NCI-H146 (cell line): ENCODE data around the gene GPRC5C.

Experiments
- DNase-seq: peaks from one replicate; lab custom pipeline; 2025; lab: John Stamatoyannopoulos, UW

Gene GPRC5C

DNA sequence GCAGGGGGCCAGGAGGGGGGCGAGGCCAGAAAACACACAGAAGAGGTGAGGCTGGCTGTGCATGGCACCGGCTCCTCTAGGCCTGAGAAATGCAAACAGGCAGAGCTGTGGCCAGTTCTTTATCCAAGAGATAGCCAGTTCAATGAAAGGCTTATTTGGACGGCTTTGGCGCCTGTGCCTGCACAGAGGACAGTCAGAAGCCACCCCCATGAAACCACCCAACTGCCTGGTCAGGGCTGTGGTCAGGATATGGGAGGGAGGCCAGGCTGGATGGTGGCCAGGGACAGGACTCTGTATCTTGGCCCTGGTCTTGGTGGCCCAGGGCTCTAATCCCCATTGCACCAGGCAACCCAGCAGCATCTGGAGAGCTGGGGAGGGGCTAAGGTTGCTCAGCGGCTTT lies 24.5 kb upstream of the GPRC5C start:
- DNase-seq: no peak

DNA sequence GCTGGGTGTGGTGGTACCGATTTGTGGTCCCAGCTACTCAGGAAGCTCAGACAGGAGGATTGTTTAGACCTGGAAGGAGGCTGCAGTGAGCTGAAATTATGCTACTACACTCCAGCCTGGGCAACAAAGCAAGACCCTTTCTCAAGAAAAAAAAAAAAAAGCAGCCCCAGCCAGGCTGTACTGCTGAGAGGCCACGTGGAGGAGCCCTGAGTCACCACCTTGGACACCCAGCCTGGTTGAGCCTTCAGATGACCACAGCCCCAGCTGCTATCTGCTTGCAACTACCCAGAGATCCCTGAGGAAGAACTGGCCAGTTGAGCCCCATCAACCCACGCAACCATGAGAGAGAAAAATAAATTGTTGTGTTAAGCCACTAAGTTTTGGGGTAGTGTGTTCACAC lies 23.6 kb upstream of the GPRC5C start:
- no peak for DNase-seq

DNA sequence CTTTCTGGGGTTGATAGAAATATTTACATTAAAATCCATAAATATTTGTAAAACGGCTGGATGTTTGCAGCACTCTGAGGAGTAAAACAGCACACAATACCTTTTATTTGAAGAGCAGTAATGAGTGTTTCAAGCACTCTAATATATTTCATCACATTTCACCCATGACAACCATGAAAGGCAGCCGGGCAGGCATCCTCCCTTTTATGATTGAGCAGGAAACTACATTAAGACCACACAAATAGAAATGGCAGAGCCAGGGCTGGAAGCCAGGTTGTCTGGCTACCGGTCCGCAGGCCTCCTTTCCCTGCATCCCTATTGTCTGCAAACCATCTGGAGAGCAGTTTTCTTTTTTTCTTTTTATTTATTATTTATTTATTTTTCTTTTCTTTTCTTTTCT lies 23.1 kb upstream of the GPRC5C start:
- DNase-seq: no peak

DNA sequence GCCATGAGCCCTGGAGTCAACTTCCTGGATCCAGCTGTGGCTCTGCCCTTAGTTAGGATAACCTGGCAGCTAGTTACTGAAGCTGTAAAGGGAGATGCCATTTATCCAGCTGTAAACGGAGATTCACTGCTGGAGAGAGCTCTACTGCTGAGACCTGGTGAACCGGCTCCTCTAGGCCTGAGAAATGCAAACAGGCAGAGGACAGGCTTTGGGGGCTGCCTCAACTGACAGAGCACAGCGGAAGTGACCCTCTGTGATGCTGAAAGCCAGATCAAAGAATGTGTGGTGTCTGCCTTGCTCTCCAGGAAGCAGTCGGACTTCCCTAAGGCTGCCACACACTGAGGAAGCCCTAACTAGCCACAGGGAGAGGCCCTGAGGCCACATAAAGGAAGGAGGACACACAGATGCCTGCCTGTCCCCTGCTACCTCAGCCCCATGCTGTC lies 21.9 kb upstream of the GPRC5C start:
- no peak for DNase-seq

DNA sequence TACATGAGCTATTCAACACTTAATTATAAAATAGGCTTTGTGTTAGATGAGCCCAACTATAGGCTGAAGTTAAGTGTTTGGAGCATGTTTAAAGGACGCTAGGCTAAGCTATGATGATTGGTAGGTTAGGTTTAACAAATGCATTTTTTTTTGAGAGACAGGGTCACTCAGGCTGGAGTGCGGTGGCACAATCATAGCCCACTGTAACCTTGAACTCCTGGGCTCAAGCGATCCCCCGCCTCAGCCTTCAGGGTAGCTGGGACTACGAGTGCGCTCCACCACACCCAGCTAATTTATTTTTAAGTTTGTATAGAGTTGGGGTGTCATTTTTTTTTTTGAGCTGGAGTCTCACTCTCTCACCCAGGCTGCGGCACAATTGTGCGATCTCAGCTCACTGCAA lies 19.3 kb upstream of the GPRC5C start:
- DNase-seq: no peak

DNA sequence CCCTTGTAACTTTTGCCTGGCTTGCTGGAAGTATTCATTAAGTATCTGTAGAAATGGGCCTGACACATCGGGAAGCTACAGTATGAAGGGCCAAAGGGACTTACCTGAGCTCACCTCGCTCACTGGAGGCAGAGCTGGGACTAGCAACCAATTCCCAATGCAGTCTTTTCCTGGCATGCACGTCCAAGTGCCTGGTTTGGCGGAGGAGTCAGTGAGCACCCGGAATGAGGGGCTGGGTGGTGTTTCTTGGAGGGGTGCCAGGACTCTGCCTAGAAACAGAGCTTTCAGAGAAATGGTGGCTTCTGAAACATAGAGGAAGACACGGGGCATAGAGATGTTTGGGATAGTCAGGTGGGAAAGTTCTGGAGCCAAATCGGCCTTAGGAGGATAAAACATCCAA lies 18.4 kb upstream of the GPRC5C start:
- DNase-seq: no peak

DNA sequence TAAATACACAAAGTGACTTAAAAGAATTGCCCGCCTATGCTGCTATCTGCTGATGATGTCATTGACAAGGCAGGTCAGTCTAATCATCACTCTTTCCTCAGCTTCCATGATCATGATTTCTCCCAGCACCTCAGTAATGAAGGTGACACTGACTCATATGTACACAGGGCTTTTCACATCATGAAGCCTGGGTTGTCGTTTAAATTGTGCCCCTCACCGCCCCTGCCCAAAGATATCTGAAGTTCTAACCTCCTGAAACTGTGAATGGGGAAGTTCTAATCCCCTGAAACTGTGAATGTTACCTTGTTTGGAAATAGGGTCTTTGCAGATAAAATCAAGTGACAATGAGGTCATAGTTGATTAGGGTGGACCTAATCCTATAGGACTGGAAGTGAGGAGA lies 17.4 kb upstream of the GPRC5C start:
- no peak for DNase-seq

DNA sequence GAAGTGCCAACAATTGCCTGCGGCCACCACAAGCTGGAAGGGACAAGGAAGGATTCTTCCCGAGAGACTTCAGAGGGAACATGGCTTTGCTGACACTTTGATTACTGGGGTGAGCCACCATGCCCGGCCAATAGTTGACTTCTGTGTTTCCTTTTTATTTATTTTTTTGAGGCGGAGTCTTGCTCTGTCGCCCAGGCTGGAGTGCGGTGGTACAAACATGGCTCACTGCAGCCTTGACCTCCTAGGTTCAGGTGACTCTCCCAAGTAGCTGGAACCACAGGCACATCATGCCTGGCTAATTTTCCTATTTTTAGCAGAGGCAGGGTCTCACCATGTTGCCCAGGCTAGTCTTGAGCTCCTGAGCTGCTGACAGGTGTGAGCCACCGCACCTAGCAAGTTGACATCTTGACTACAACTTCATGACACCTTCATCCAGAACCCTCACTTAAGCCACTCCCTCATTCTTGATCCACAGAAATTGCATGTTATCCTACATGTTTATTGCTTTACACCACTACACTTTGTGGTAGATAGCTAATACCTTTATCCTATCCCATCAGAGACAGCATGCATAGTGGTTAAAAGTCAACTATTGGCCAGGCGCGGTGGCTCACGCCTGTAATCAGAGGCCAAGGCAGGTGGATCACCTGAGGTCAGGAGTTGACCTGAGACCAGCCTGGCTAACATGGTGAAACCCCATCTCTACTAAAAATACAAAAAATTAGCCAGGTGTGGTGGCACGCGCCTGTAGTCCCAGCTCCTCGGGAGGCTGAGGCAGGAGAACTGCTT lies 16.1 kb upstream of the GPRC5C start:
- no peak for DNase-seq

DNA sequence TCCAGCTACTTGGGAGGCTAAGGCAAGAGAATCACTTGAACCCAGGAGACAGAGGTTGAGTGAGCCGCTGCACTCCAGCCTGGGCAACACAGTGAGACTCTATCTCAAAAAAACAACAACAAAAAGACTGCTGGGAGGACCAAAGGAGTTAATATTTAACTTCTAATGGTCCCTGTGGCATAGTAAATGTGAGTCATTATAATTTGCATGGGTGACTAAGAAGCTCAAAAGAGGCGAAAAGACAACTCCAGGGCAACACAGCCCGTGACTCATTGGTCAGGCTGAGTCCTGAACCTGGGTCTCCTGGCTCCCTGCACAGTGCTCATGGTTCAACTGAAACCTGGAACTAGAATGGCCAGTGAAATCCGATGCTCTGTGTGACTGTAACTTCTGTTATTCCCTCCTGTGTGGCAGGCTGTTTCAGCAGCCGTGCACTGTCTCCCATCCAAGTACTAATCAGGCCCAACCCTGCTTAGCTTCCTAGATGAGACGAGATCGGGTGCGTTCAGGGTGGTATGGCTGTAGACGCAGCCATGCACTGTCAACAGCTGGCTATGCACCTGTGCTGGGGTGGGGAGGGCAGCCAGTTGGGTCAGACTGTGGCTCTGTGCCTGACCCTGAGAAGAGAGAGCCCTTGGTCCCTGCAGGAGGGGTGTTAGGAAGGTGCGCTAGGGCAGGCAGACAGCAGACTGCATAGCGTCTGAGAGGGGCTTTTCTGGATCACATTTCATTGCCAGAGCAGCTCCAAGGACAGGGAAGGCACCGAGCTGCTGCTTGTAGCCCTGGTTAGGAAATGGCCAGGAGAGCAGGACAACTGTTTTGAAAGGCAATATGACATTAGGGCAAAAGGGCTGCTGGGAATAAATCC lies 14.5 kb upstream of the GPRC5C start:
- DNase-seq: no peak

DNA sequence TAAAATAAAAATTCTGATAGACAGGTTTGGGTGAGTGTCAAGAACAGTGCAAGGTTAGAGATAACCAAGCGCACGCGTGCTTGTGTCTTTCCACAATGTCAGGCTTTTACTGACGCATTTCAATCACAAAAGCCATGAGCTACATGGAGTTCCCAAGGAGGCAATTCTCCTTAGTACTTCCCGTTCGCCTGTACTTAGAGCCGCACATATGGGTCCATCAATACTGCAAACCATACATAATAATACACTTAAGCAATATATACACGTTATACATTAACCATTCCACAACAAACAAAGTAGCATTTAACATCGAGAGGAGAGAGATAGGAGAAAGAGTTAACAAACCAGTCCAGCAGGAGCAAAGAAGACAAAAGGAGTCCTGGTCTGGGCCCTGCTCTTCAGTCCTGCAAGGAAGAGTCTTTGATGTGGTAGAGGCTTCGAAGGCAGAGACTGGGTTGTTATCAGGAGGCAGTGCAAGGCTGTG lies 11.9 kb upstream of the GPRC5C start:
- no peak for DNase-seq

DNA sequence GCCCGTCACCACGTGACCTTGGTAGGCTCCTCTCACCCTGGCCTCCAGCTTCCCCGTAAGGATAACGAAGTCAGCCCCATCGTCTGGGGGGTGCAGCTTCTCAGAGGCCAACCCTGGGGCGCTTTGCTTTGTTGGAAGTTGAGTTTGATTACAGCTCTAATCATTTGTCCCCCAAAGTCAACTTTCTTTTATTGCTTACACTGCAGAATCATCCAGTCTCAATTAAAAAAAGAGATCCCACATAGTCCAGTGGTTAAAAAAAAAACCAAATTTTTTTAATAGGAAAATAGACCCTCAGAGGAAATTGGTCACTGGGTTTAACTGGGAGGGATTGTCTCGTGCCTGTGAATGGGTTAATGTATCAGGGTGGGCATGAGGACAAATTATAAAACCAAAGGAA lies 7.8 kb upstream of the GPRC5C start:
- no peak for DNase-seq

DNA sequence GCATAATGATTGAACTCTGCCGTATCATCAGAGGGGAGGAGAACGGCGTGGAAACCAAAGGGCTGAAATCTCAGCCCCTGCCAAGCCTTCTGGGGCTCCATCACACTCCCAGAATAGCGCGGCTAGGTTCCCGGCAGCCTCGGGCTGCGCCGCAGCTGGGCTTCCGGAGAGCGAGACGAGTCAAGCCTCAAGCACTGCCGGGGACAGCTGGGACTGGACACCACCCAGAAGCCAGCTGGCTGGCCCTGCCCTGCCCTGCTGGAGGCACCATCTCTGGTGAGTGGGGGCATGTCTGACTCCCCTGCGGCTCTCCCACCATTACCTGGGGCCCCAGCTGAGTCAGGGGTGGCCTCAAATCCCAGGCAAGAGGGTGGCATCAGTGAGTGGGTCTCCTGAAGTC lies 7.2 kb upstream of the GPRC5C start:
- no peak for DNase-seq

DNA sequence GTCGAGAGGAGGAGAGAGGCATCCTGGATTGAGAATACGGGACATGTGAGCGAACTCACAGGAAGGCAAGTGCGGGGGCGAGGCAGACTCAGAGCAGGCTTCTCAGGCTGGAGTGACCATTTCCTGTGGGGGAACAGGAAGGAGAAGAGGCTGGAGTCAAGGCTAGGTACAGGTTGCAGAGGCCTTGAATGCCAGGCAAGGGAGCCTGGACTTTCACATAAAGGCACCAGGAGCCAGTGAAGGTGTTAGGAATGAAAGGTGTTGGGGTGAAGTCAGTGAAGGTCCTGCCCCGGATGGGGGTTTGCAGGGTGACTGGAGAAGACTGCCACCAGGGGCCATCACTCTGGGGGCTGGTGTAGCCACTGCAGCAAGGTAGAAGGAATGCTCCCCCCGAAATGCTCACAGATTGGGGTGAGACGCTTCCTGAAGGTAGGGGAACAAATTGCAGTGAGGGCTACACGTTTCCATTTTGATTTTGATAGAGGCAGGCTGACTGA lies 5.3 kb upstream of the GPRC5C start:
- no peak for DNase-seq

DNA sequence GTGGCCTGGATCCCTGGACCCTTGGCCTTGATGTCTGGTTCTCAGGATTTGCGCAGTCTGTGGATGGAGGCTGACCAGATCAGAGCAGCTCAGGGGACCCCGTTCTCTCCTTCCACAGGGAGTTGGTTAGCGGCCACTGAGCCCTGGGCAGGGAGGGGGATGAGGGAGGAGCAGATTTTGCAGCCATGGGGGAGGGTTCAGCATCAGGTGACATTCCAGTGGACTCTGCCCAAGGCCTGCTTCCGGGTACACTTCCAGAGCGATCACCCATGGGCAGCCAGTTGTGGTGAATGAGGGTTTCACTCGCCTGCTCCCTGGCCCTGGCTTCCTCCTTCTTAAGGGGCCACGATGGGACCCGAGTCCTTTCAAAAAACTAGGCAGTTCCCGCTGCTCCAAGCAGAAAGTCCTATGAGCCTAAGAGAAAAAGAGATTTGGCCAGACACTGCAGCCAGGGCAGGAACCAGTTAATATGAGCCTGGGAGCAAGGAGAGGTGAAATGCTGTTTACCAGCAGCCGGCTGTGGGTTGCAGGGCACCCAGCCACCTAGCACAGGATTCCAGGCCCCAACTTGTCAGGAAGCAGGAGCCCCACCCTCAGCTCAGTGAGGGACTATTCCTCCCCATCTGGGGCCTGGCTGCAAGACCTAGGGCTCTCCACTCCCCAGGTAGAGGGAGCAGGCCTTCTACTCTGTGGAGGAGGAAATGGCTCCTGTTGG lies 4.7 kb upstream of the GPRC5C start:
- DNase-seq: no peak

DNA sequence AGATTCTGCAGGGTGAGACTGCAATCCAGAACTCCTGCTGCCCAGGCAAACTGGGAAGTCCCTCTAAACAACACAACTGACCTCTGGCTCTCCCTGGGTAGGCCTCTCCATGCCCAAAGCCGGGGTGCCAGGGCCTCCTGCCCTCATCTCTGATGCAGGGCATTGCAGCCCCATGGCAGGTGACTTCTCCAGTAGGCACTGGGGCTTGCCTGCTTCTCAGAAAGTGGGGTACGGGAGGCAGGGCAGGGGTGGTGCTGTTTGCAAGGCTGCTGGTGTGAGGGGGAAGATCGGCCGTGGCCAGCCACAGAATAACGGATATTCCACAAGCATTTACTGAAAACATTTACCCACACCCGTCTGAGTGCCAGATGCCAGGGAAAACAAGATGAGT lies 4.1 kb upstream of the GPRC5C start:
- no peak for DNase-seq

DNA sequence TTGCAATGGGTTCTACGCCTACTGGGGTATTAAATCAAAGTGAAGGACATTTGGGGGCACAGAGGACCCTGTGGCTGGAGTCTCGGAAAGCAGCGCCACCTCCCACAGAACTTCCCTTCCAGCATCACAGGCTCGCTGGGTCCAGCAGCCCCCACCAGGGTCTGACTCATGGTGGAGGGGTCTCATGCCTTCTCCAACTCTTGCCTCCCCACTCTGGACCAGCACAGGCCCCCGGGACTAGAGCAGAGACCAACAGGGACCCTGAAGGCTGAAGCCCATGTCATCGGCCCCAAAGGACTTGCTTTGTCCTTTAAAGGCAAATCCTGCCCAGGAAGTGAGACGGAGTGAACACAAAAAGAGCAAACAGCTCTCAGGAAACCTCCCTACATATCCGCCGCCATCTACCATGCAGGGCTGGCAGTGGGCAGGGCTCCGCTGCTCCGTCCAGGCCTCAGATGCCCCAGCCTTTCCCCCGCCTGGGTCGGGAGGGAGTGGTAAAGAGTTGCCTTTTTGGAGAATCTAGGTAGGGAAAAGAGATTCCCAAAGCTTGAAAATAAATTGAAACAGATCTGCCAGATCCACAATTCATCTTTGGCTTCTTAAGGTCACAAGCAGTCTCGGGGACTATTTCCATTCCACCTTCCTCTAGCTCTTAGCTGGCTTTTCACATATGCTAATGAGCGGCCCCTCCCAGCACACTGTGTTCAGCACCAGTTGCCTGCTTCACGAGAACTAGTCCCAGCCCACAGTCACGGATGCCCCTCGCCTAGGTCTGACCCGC lies 2.1 kb upstream of the GPRC5C start:
- DNase-seq: no peak

DNA sequence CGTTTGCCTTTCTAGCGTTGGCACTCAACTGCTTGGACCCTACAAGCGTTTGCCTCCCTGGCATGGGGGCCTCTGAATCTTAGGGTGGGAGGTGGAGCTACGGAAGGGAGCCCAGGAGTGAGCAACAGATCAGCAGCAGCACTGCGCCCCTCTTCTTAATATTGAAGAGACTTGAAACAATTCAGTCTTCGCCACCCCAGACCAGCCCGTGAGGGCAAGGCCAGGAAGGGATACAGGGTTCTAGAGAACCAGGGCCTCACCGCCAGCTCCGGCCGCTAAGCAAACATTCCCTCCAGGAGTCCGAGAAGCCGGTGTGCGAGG lies 1.5 kb upstream of the GPRC5C start:
- DNase-seq: no peak

DNA sequence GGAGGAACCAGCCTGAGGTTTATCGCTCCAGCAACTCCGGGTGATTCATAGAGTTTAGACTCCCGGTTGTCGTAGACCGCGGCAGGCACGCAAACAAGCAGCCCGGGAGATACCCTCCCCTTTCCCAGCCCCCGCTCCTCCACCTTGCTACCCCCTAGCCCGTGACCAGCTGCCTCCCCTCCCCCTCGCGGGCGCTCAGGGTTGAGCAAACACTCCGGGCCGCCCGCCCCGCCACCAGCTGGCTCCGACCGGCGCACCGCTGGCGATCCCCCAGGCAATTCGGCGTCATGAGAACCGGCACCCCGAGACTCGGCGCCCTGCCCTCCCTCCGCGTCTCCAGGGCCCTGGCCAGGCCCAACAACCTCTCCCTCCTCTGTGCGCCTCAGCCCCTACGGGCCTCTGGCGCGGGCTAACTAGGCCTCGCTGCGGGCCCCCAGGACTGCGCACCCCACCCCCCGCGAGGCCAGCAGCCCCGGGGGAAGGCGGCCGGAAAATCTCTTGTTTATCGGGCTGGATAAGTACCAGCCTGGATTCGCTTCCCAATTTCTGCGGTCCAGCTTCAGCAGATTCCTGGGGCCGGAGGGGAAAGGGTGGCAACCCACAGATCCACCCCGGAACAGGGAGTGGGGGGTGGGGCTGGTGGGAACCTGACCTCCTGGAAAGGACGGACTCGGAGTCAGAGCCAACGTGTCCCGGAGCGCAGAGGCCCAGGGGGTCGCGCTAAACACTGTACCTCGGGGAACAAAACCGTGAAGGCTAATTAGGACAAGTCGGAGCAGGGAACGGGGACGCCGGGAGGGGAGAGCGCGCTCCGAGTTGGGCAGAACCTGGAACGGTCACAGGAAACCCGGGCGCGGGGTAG lies 951 bp upstream of the GPRC5C start:
- DNase-seq: peak; percentile 49

DNA sequence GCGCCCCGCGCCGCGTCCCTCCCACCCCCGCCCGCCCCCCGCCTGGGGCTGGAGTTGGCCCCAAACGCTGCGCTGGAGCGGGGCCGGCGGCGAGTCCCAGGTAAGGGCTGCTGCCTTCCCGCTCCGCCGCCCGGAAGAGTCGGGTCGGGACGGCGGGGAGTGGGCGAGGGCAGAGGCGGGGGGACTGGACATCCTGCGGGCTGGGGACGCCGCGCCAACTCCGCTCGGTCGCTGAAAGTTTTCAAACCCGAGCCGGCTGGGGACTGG lies 469 bp downstream of the GPRC5C start:
- DNase-seq: no peak

DNA sequence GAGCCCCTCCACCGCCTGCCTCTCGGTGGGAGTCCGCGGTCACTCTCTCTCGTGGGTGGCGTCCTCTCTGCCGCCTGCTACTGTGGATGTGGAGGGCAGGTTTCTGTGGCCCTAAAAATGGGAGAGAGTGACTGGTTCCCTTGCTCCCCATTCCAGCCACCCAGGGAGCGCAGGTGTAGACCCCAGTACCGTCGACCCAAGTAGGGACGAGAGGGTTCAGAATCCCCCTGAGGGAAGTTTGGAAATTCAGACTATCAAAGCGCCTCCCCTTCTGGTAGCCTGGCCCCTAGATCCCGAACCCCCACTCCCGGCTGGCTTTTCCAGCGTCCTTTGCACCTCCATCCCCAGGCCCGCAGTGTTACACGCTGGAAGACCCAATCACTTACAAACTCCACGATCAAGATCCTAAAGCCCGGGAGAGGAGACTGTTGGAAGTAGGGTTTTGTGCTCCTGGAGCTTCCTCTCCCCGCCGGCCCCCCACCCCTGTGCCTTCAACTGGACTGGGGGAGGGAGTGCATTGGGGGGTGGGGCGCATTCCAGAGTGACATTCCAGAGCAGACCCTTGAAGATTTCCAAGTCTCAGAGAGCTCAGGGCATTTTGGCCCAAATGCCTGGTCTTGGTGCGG lies 991 bp downstream of the GPRC5C start:
- DNase-seq: no peak
